ENCODE data around the gene MYBBP1A. TPM values are rescaled to one million over a fixed set of nuclear protein-coding genes. Genes with fewer than 3 reads are reported as not detected.

The MYBBP1A gene
- total and polyA plus RNA-seq, 8 donors = 21.8 to 93.1 (median 35.5) TPM

DNA sequence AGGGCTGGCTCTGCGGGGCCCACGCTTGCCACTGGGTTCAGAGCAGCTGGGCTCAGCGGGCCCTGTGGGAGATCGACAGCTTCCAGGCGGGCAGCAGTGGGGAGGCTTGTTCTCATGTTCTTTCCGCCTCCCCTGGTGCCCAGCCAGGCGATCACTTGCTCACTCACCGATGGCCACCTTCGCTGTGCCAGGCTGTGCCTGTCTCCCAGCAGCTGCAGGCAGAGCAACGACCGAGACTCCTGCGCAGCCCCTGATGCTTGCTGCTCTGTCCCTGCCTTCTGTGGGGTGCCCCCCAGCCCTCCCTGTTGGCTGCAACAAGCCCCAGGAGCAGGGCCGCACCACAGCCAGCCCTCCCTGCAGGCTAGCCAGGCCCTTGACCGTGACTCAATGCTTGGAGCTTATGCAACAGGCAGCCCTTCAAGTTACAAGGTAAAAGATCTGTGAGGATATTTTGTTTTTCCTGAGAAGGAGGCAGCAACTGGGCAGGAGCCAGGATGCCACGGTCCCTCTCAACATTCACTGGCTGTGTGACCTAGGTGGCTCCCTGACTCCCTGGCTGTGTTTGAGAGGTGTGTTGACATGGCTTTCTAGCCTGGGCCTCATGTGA is 66.1 kb downstream of the MYBBP1A start:
- no peak overlapping the region for H3K27ac ChIP-seq
- ATAC-seq (peak in 2 of 4 donors; percentile 6 to 11), DNase-seq (no peak), FAIRE-seq (no peak)
- H3K4me1 ChIP-seq = peaks cover 0 to 3% (median 0%) of the 10 kb centered on the region in 3 donors
- intact Hi-C loops (cut with DNase I) = no loop called here
- no peaks in the 10 kb centered on the region for H3K27me3 ChIP-seq
- no peak overlapping the region for H3K4me3 ChIP-seq
- WGBS, 2 donors = 85 to 92% methylated on average over 15 of the region's 15 CpGs
- no peaks in the 10 kb centered on the region for H3K9me3 ChIP-seq
- TF ChIP-seq, protein P1, sequence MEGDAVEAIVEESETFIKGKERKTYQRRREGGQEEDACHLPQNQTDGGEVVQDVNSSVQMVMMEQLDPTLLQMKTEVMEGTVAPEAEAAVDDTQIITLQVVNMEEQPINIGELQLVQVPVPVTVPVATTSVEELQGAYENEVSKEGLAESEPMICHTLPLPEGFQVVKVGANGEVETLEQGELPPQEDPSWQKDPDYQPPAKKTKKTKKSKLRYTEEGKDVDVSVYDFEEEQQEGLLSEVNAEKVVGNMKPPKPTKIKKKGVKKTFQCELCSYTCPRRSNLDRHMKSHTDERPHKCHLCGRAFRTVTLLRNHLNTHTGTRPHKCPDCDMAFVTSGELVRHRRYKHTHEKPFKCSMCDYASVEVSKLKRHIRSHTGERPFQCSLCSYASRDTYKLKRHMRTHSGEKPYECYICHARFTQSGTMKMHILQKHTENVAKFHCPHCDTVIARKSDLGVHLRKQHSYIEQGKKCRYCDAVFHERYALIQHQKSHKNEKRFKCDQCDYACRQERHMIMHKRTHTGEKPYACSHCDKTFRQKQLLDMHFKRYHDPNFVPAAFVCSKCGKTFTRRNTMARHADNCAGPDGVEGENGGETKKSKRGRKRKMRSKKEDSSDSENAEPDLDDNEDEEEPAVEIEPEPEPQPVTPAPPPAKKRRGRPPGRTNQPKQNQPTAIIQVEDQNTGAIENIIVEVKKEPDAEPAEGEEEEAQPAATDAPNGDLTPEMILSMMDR (IDR thresholded peaks at IDR 0.05) = no peak
- no peaks in the 10 kb centered on the region for H3K36me3 ChIP-seq

Other genes starting within 250 kb of the MYBBP1A start
- 10 to 100 TPM; 19.7 to 29.3 (median 23.7) TPM for gene UBE2G1, start 188.7 kb downstream of the MYBBP1A start, total RNA-seq
- gene UBE2G1, start 188.7 kb downstream of the MYBBP1A start, polyA plus RNA-seq = 1 to 10 TPM; 4.3 to 8.1 TPM
- gene SPNS3, start 121.4 kb downstream of the MYBBP1A start, total RNA-seq = under 1 TPM; 0.08 to 0.89 (median 0.44) TPM
- under 1 TPM; 0.84 to 0.96 TPM for gene SPNS3, start 121.4 kb downstream of the MYBBP1A start, polyA plus RNA-seq
- gene SPNS2, start 56.5 kb downstream of the MYBBP1A start, total RNA-seq = 10 to 100 TPM in 5 of 6 donors, 1 to 10 TPM in 1; 7.6 to 27.5 (median 17.2) TPM
- 10 to 100 TPM; 43.7 to 51.7 TPM for gene SPNS2, start 56.5 kb downstream of the MYBBP1A start, polyA plus RNA-seq
- 10 to 100 TPM; 20.7 to 34.4 (median 32.9) TPM for gene GGT6, start 5.2 kb upstream of the MYBBP1A start, total RNA-seq
- gene GGT6, start 5.2 kb upstream of the MYBBP1A start, polyA plus RNA-seq = 10 to 100 TPM; 27.0 to 36.1 TPM
- gene SMTNL2, start 29.1 kb upstream of the MYBBP1A start, total RNA-seq = under 1 TPM in 4 of 6 donors, not detected in 2; 0.09 to 0.59 (median 0.18) TPM
- under 1 TPM; 0.27 to 0.42 TPM for gene SMTNL2, start 29.1 kb upstream of the MYBBP1A start, polyA plus RNA-seq
- gene ALOX15, start 86.3 kb upstream of the MYBBP1A start, total RNA-seq = not detected
- 1 to 10 TPM in 1 of 2 donors, not detected in 1; 1.1 TPM for gene ALOX15, start 86.3 kb upstream of the MYBBP1A start, polyA plus RNA-seq
- 10 to 100 TPM; 15.9 to 31.2 (median 21.5) TPM for gene PELP1, start 148.8 kb upstream of the MYBBP1A start, total RNA-seq
- 10 to 100 TPM; 34.6 to 38.0 TPM for gene PELP1, start 148.8 kb upstream of the MYBBP1A start, polyA plus RNA-seq
- 10 to 100 TPM; 11.2 to 49.6 (median 15.1) TPM for gene ARRB2, start 155.2 kb upstream of the MYBBP1A start, total RNA-seq
- gene ARRB2, start 155.2 kb upstream of the MYBBP1A start, polyA plus RNA-seq = 10 to 100 TPM; 21.3 to 22.2 TPM
- 10 to 100 TPM in 4 of 6 donors, 1 to 10 TPM in 2; 8.6 to 11.6 (median 10.7) TPM for gene MED11, start 176.0 kb upstream of the MYBBP1A start, total RNA-seq
- gene MED11, start 176.0 kb upstream of the MYBBP1A start, polyA plus RNA-seq = 10 to 100 TPM; 26.0 to 31.1 TPM
- 1 to 10 TPM in 2 of 6 donors, under 1 TPM in 4; 0.39 to 3.2 (median 0.69) TPM for gene ZMYND15, start 184.4 kb upstream of the MYBBP1A start, total RNA-seq
- 1 to 10 TPM; 1.6 to 3.0 TPM for gene ZMYND15, start 184.4 kb upstream of the MYBBP1A start, polyA plus RNA-seq
- 10 to 100 TPM in 3 of 6 donors, 1 to 10 TPM in 3; 7.6 to 55.6 (median 10.0) TPM for gene CXCL16, start 184.5 kb upstream of the MYBBP1A start, total RNA-seq
- 10 to 100 TPM in 1 of 2 donors, 1 to 10 TPM in 1; 7.9 to 12.9 TPM for gene CXCL16, start 184.5 kb upstream of the MYBBP1A start, polyA plus RNA-seq
- gene TM4SF5, start 216.5 kb upstream of the MYBBP1A start, total RNA-seq = 1 to 10 TPM in 1 of 6 donors, under 1 TPM in 3, not detected in 2; 0.31 to 1.2 (median 0.61) TPM
- under 1 TPM; 0.46 to 0.77 TPM for gene TM4SF5, start 216.5 kb upstream of the MYBBP1A start, polyA plus RNA-seq
- 1 to 10 TPM in 3 of 6 donors, under 1 TPM in 2, not detected in 1; 0.28 to 2.2 (median 1.2) TPM for gene VMO1, start 231.0 kb upstream of the MYBBP1A start, total RNA-seq
- gene VMO1, start 231.0 kb upstream of the MYBBP1A start, polyA plus RNA-seq = 1 to 10 TPM in 1 of 2 donors, under 1 TPM in 1; 0.87 to 1.6 TPM
- gene GLTPD2, start 233.6 kb upstream of the MYBBP1A start, total RNA-seq = under 1 TPM in 1 of 6 donors, not detected in 5; 0.39 TPM
- gene GLTPD2, start 233.6 kb upstream of the MYBBP1A start, polyA plus RNA-seq = under 1 TPM in 1 of 2 donors, not detected in 1; 0.23 TPM
- gene PSMB6, start 240.8 kb upstream of the MYBBP1A start, total RNA-seq = 10 to 100 TPM; 31.3 to 55.4 (median 46.1) TPM
- gene PSMB6, start 240.8 kb upstream of the MYBBP1A start, polyA plus RNA-seq = 100 to 1,000 TPM in 1 of 2 donors, 10 to 100 TPM in 1; 53.1 to 103 TPM

Measured in pancreas (tissue), 10 donors.